GM19025 (cell line): ENCODE measurements around the gene SPON2.

Experiments used
- ATAC-seq: cut with Tn5 transposase; IDR thresholded peaks from one replicate; pipeline ENCODE4 v1.9.1; 2021; ENCODE audit warnings: mild to moderate bottlenecking, low read depth, moderate library complexity; ENCODE audit not compliant: unreplicated experiment

Gene SPON2

DNA sequence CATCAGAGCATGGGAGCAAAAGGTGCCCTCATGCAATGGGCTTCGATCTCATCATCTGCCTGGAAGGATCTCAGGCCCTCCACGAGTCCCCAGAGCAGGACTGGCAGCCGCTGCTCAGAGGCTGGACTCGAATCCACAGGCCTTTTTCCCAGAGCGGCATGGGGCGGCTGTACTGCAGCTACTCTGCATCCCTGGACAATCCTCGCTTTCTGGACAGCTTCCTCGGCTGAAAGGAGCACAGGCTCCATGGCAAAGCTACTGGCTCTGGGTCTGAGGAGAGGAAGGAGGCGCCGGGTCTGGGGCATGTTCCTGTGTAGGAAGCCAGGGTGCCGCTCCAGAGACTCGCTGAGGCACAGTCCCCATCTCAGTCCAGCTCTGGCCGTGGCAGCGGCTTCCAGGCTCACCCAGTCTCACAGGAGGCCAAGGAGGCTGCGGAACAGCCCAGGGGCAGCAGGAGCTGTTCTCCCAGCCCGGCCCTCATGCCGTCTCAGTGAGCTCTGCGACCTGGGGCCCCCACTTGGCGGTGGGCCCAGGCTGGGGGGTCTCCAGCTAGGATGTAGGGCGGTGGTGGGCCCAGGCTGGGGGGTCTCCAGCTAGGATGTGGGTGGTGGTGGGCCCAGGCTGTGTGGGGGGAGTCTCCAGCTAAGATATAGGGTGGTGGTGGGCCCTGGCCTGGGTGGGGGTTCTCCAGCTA lies 2.7 kb upstream of the SPON2 start:
- no peak for ATAC-seq

DNA sequence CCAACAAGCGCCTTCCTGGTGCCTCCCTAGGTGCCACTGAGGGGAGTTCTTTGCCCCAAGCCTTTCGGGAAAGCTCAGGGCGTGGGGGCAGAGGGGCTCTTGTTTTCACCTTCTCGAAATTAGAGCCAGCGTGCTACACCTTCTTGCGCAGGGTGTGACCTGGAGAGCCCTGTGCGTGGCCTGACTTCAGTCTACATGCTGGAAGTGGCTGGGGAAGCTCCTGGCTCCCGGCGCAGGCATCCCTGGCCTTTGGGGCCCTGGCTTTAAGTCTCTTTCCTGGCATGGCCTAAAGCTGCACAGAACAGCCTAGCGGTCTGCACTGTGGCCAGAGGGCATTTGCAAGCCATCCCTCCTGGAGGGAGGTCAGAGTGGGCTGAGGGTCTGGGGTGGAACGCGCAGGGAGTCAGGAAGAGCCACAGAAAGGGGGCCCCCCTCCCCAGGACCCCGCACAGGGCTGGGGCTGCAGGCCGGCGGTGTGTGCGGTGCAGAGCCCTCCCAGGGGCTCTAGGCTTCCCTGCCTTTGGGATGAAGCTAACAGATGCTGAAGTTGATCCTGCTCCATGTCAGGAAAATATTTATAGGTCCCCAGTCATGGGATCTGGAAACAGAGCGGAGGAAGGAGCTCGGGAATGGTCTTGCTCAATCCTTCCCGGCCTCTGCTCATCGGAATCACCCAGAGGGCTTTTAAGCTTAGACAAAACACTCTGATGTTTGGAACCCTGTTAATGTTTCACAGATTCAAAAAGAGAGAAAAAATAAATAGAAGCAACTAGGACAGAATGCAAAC lies 781 bp upstream of the SPON2 start:
- no peak for ATAC-seq

DNA sequence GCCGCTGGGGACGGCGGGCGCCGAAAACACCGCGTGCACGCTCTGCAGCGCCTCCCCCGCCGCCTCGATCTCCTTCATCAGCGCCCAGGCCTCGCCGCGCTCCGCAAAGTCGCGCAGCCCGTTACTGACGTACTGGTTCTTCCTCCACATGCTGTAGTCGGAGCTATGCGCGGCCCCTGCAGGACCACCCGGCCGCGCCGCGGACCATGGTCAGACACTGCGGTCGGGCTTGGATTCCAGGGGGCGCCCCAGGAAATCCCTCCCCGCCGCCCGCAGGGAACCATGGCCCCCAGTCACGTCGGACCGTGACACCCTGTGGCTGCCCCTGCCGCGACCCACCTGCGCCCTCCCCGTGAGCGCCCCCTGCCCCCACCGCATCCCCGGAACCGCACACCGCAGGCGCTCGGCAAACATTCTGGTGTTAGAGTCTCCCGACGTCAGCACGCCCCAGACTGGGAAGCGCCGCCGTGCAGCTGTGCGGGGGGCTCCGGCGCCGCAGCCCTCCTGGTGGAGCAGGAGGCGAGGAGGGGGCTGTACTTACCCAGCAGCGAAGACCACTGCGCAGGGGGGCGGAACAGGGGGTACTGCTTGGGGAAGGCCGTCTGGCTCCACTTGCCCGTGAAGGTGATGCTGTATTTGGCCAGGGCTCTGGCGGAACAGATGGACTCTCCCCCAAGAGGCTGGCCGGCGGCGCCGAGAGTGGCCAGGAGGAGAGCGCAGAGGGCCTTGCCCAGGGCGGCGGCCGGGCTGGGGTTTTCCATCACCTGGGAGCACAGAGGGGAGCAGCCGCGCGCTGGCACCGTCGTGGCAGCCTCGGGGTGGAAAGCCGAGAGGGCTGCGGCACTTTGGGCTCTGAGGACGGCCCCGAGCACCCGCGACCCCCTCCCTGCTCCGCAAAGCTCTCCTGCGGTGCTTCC lies 814 bp downstream of the SPON2 start:
- no peak for ATAC-seq

DNA sequence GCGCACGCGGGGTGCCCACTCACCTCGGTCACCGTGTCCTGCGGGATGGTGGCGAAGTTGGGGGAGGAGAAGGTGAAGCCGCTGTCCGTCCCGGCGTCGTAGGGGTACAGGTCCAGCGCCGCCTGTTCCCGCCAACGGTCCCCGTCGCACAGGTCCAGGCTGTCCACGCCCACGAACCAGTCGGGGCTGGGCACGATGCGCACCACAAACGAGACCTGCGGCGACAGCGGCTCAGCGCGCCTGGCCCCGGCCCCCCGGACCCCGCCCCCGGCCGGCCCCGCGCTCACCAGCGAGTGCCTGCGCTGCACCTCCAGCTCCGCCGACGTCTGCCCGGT lies 1.4 kb downstream of the SPON2 start:
- no peak for ATAC-seq

DNA sequence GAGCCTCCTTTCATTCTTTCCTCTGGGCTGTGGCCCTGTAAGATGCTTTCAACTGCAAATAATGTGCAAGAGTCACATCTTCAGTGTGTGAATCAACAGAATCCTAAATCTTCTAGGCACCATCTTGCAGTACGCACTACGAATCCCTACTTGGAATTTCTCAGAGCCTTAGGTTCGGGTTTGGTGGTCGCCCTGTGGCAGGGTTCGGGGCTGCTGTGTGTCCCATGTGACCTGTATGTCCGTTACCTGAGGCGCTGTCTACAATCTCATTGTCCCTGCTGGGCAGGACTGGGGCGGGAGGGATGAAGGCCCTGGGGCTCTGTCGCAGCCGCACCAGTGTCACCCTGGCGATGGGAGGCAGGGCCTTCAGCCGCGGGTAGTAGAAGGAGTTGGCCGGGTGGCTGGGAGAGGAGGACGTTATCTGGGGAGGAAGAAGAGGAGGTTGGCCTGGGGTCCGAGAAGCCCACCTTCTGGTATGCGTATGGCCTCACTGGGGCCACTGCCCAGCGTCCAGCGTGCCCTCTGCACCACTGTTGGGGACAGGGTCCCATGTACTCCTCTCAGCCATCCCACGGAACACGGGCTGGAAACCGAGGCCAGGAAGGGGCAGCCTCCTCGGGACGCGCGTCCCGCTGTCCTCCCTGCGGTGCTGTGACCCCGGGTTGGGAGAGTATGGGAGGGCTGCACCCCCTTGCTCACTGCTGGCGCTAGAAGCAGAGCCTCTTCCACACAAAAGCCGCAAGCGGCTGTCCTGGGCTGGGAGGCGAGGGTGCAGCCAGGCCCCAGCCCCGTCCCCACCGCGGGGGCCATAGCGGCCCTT lies 2.0 kb downstream of the SPON2 start:
- ATAC-seq: no peak

DNA sequence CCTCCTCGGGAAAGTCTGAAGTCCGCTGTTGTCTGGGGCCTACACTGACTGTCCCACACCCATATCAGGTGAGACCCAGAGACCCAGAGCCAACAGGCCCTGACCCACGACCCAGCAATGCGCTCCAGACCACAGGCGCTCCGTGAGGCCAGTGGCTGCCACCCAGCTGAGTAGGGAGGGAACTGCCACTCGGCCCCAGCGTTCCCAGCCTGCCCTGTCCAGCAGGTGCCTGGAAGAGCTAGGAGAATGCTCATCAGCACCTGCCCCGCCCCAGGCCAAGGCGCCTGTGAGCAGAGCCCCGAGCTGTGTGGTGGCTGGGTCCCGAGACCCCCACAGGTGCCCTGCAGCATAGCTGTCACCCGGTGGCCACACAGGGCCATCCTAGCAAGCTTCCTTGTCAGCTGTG lies 2.7 kb downstream of the SPON2 start:
- ATAC-seq: no peak

DNA sequence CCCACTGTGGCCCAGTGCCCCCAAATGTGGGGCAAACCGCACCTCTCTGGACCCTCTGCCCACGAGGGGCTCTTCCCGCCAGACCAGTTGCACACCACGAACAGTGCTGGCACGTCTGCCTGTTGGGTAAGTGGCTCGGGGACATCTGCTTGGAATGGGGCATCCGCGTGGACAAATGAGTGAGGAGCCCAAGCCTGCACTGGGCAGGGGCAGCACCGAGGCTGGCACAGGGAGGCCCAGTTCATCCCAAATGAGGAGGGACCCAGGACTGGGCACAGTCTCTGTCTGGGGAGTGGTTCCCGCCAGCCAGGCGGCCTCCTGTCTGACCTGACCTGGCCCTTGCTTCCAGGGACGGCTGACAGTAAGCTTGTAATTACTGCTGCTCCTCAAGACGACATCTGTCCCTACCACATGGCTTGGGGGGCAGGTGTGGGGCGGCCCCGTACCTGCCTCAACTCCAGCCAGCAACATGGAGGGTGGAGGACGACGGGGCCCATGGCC lies 3.2 kb downstream of the SPON2 start:
- ATAC-seq: no peak

DNA sequence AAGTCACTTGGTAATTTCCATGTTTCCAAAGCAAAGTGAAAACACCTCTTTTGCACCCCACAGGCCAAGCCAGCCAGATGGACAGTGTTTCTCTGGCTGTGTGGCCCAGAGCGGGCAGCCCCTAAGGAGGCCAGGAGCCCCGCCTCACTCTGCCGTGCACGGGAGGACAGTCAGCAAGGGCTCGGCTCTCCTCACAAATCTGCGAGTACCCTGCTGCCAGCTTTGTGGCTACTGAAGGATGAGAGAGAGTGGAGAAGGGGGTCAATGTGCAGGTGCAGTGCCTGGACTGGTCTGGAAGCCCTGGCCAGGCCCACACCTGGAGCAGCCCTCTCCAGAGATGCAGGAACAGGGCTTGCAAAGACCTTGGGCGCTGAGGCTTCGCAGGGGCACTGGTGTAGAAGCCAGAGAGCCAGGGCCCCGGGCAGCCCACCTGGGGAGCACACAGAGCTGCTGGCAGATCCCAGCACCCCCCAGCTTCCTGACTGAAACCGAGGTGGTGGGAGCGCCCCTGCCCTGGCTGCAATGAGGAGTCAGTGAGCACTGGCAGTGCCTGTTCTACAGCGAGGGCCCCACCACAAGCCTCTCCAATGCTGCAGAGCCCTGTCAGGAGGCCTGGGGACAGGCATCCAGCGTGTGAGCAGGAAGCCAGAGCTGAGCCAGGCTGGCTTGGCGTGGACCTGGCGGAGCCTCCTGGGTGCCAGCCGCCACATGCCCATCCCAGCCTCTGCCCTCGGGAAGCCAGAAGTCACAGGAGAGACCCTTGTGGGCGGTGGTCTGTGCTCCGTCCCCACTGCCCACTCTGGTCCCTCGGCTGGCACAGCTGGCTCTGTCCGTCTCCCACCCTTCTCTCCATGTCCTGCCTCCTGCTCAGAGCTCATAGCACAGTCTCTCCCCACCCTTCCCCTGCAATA lies 3.9 kb downstream of the SPON2 start:
- ATAC-seq: no peak

DNA sequence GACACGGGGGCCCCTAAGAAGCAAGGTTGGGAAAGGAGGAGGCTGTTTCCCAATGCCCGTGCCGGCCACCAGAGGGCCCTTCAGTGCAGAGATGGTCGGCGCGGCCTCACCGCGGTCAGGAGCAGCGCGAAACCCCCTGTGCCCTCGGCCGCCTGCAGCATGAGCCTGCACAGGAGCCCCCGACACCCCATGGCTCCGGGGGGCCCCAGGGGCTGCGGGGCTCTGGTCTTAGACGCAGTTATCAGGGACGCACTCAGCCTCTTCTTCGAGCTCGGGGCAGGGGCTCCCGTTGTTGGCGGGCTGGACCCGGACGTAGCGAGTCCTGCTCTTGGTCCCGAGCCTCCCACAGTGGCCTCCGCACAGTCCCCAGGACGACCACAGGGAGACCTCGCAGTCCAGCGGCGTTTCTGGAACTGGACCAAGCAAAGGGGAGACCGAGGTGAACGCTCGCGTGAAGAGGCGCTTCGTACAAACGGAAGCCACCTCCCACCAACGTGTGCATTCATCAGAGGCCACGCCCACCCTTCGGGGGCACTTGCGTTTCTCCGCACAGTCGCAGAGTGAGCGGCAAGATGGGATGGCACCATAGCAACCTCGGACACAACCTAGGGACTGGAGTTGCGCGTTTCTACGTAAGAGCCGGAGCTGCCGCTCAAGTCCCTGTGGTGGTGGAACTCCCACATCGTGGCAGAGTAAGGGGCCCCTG lies 5.0 kb downstream of the SPON2 start:
- ATAC-seq: peak; percentile 81

DNA sequence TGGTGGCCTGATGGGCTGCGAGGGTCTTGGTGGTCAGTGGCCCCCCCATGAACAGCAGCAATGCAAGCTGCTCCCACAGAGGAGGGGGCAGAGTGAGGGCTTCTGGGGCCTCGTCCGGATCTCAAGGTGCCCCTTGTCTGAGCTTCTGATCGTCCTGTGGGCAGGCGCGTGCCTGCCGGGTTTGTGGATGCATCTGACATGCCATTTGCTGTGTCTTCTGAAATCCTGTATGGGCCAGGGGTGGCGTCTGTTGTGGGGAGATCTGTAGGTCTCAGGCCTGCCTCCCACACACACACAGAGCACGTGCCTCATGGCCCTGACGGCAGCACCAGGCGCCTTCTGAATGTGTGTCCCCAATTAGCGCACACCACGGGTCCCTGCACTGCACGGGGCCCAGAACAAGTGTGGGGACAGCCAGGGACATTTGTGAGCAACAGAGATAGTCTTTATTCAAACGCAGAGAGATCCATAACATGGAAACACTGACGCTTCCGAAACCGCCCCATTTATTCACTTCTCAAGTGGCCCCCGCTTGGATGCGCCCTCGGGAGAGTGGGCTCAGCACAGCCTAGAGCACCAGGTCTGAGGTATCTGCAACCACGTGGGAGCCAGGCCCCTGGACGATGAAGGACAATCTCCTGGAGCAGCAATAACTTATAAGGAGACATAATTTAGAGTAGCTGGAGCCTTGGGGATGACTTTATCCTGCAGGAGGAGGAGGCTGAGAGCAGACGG lies 5.7 kb downstream of the SPON2 start:
- no peak for ATAC-seq

DNA sequence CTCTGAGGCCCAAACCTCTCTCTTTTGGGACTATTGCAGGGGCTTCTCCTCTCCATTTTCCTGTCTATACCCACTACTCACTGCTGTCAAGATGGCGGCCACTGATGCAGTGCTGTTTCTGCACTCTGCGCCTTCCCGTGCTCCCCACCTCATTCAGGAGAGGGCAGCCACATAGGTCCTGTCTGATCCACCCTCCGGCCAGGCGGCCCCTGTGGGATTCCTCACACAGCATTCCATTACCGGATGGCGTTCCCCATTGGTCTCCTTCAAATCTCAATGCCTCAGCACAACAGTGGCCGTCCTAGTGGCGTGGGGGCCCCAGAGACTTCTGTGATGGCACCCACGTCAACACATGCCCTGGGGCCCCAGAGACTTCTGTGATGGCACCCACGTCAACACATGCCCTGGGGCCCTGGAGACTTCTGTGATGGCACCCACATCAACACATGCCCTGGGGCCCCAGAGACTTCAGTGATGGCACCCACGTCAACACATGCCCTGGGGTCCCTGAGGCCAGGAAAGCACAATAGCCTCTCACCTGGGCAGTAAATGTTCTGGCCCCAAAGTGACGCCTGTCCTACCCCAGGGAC lies 7.3 kb downstream of the SPON2 start:
- no peak for ATAC-seq

DNA sequence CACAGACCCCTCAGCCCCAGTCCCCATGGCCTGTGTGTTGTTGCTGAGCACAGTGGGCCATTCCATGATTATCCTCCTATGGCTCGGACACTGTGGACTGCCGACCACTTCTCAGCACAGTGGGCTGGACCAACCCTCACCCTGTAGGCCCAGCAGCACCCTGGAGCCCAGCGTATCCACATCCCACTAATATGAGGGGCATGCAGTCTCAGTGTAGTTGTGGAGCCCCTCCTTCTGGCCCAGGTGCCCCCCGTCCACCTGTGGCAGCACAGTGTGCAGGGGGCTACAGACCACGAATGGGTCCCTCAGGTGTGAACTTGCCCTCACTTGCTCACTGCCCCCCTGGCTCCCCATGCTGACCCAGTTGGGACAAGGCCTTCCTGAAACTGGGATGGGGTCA lies 7.9 kb downstream of the SPON2 start:
- no peak for ATAC-seq

DNA sequence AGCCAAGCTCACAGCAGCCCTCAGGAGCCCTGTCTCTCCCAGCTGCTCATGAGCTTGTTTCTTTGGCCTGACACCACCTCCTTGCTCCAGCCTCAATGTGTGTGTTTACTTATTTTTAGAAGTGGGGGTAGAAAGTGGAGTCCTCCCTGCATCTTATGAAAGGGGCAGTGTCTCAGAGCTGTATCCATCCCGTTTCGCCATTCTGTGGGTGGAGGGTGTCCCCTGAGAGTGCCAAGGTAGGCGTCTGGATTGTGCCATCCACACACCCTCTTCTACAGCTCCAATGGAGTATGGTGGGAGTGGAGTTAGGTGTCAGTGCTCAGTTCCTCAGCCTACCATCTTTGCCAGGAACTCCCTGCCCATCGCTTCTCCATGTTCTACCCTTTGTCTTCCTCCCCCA lies 8.3 kb downstream of the SPON2 start:
- no peak for ATAC-seq

DNA sequence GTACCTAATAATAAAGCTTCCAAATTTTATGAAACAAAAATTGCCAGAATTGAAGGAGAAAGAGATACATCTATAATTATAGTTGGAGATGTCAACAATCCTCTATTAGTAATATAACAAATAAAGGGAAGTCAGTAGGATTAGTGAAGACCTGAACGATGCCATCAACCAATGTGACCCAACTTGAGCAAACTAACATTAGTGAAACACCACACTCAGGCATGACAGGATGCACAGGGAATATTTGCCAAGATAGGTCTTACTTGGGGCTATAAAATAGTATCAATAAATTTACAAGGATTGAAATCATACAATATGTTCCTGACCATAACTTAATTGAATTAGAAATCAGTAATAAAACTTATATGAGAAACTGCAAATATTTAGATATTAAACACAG lies 12.0 kb downstream of the SPON2 start:
- ATAC-seq: no peak

DNA sequence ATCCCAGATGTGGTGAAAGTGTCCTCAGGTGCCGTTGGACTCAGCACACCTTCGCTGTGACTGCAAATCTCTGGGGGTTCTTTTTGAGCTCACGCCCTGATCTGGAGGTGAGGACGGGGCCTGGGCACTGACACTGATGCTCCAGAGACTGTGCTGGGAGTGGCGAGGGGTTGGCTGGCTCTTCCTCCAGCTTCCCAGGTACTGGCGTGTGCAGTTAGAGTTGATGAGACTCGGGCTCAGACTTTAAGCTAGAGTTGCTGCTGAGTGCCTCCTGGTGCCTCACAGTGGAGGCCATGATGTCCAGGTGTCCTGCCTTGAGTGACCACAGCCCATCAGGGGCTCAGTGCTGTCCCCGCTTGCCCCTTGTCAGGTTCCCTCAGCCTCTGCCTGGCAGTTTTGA lies 16.3 kb downstream of the SPON2 start:
- ATAC-seq: no peak

DNA sequence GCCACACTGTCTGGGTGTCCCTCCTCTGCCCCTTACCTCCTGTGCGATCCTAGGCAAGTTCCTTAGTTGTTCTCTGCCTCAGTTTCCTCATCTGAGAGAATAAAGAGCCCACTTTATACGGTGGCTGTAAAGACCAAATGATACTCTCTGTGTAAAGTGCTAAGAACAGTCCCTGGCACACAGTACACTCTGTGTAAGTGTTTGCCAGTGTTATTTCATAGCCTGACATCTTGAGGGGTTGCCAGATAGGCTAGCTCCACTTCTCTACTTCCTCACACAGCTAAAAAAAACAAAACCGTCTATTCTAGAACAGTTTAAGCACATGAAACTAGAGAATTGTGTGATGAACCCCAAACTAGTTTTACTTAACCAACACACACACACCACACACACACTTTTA lies 17.1 kb downstream of the SPON2 start:
- ATAC-seq: no peak

DNA sequence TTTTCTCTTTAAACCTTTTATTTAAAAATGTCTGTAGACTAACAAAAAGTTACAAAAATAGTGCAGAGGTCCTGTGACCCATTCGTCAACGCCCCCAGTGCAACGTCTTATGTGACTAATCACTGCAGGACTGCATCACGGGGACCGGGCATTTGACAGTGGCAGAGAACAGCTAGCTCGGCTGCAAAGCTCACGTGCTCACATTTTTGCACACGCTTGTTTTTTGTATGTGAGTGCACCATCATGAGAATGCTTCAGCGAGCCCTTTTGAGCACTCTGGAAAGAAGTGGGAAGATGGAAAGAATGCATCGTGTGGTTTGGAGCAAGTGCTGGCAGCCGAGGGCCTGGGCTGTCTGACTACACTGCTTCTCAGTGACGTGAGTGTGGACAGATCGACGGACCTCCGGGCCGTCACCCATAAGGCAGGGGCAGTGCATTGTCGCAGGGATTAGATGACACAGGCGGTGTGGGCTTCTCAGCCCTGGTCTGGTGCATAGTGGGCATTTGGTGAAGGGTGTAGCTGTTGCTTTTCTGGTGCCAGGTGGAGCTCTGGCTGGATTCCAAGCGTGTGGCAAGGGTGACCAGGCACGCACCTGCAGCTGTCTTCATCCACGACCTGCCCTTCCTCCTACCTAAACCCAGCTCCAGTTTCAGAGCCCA lies 17.7 kb downstream of the SPON2 start:
- ATAC-seq: no peak
